ENCODE data around the gene GGT5. TPM values are rescaled to one million over a fixed set of nuclear protein-coding genes. Genes with fewer than 3 reads are reported as not detected.

The GGT5 gene
- total RNA-seq, 4 donors from 2014 or later = 8.8 to 29.9 (median 22.8) TPM

DNA sequence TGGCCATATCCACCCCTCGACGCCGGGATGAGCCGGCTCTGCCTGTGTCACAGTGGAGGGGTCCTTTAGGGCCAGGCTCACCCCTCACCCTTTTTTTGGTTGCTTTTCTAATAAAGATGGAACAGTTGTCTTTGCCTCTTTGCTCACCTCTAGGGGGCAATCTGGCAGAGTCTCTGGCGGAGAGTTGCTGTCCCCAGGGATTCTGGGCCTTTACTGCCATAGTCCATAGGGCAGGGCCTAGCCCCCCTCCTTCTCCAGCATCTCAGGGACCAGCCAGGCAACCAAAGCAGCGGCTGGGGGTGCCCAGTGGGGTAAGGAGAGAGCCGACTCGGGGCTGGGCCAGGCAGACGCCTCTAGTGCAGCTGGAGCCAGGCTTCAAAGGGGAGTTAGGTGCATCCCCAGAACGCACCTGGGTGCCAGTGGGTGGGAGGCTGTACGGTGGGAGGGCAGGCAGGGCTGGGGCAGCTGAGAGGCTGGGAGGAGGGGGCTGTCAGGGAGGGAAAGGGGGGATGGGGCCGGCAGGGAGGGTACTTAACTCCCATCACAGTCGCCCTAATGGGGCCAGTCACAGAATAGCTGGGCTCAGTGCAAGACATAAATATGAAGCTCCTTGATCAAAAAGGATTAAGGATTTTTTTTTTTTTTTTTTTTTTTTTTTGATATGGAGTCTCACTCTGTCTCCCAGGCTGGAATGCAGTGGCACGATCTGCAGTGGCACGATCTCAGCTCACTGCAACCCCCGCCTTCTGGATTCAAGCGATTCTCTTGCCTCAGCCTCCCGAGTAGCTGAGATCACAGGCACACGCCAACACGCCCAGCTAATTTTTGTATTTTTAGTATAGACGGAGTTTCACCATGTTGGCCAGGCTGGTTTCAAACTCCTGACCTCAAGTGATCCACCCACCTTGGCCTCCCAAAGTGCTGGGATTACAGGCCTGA lies 66.1 kb downstream of the GGT5 start:
- no peak for TF ChIP-seq POLR2A (IDR thresholded peaks at IDR 0.05)
- TF ChIP-seq, protein P1, sequence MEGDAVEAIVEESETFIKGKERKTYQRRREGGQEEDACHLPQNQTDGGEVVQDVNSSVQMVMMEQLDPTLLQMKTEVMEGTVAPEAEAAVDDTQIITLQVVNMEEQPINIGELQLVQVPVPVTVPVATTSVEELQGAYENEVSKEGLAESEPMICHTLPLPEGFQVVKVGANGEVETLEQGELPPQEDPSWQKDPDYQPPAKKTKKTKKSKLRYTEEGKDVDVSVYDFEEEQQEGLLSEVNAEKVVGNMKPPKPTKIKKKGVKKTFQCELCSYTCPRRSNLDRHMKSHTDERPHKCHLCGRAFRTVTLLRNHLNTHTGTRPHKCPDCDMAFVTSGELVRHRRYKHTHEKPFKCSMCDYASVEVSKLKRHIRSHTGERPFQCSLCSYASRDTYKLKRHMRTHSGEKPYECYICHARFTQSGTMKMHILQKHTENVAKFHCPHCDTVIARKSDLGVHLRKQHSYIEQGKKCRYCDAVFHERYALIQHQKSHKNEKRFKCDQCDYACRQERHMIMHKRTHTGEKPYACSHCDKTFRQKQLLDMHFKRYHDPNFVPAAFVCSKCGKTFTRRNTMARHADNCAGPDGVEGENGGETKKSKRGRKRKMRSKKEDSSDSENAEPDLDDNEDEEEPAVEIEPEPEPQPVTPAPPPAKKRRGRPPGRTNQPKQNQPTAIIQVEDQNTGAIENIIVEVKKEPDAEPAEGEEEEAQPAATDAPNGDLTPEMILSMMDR (IDR thresholded peaks at IDR 0.05 in 4 of 5, conservative IDR thresholded peaks at IDR 0.05 in 1 of 5) = no peak
- no peaks in the 10 kb centered on the region for H3K36me3 ChIP-seq
- no peak overlapping the region for H3K27ac ChIP-seq
- intact Hi-C loops (cut with DNase I; ENCODE audit: low total_unique reads) (loop anchor here (5.0 kb wide), 1 partner anchor 221 kb away; no protein-coding TSS in a partner anchor), in situ Hi-C loops (cut with MboI; ENCODE audit: low sequenced_read_pairs in 4 of 4) (loop anchor here in 1 of 4 donors (10.0 kb wide), 1 partner anchor 74 kb away; no protein-coding TSS in a partner anchor)
- H3K9me3 ChIP-seq = no peaks in the 10 kb centered on the region
- ATAC-seq = no peak
- H3K4me3 ChIP-seq = no peak overlapping the region
- H3K4me1 ChIP-seq = peaks cover 5 to 8% of the 10 kb centered on the region in 2 donors
- DNase-seq = no peak
- no peaks in the 10 kb centered on the region for H3K27me3 ChIP-seq

DNA sequence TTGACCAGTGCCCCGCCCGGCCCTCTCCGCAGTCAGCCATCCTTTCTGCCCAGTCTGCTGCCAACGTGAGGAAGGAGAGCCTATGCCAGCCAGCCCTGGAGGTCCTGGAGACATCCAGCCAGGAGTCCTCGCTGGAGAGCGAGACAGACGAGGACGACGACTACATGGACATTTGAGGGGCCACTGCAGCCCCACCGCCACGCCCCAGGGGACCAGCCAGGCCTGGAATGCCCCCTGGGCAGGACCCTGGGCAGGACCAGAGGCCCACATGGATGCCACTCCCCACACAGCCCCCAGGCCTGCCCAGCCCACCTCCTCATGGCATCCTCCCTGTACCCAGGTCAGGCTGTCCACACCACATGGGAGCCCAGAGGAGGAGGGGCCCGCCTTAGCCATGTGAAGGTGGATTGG lies 66.9 kb downstream of the GGT5 start:
- intact Hi-C loops (cut with DNase I; ENCODE audit: low total_unique reads) (loop anchor here (5.0 kb wide), 1 partner anchor 221 kb away; no protein-coding TSS in a partner anchor), in situ Hi-C loops (cut with MboI; ENCODE audit: low sequenced_read_pairs in 4 of 4) (loop anchor here in 1 of 4 donors (10.0 kb wide), 1 partner anchor 73 kb away; no protein-coding TSS in a partner anchor)
- Histone ChIP-seq H3K36me3 (no peaks in the 10 kb centered on the region), H3K27me3 (no peaks in the 10 kb centered on the region), H3K27ac (no peak overlapping the region), H3K9me3 (no peaks in the 10 kb centered on the region), H3K4me3 (no peak overlapping the region), H3K4me1 (peaks cover 5 to 8% of the 10 kb centered on the region in 2 donors)
- no peak for TF ChIP-seq POLR2A (IDR thresholded peaks at IDR 0.05)
- TF ChIP-seq, protein P1 (IDR thresholded peaks at IDR 0.05 in 4 of 5, conservative IDR thresholded peaks at IDR 0.05 in 1 of 5) = no peak
- no peak for ATAC-seq
- no peak for DNase-seq

DNA sequence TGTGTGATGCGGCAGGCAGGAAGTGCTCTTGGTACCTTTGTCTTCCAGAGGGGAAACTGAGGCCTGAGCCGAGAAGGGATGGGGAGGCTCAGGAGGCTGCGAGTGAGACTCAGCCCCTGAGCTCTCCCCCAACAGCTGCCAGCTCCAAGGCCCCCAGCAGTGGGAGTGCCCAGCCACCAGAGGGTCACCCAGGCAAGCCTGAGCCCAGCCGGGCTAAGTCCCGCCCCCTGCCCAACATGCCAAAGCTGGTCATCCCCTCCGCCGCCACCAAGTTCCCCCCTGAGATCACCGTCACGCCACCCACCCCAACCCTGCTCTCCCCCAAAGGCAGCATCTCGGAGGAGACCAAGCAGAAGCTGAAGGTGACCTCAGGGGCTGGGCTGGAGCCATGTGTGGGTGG lies 67.4 kb downstream of the GGT5 start:
- peaks cover 0 to 5% of the 10 kb centered on the region in 2 donors for H3K36me3 ChIP-seq
- in situ Hi-C loops (cut with MboI; ENCODE audit: low sequenced_read_pairs in 4 of 4) = loop anchor here in 1 of 4 donors (10.0 kb wide), 1 partner anchor 73 kb away; no protein-coding TSS in a partner anchor
- H3K27ac ChIP-seq = no peak overlapping the region
- H3K4me3 ChIP-seq = no peak overlapping the region
- H3K27me3 ChIP-seq = no peaks in the 10 kb centered on the region
- peaks cover 5 to 8% of the 10 kb centered on the region in 2 donors for H3K4me1 ChIP-seq
- intact Hi-C loops (cut with DNase I; ENCODE audit: low total_unique reads) = loop anchor here (5.0 kb wide), 1 partner anchor 220 kb away; no protein-coding TSS in a partner anchor
- H3K9me3 ChIP-seq = no peaks in the 10 kb centered on the region
- no peak for TF ChIP-seq POLR2A (IDR thresholded peaks at IDR 0.05)
- TF ChIP-seq, protein P1 (IDR thresholded peaks at IDR 0.05 in 4 of 5, conservative IDR thresholded peaks at IDR 0.05 in 1 of 5) = no peak
- no peak for DNase-seq
- no peak for ATAC-seq

DNA sequence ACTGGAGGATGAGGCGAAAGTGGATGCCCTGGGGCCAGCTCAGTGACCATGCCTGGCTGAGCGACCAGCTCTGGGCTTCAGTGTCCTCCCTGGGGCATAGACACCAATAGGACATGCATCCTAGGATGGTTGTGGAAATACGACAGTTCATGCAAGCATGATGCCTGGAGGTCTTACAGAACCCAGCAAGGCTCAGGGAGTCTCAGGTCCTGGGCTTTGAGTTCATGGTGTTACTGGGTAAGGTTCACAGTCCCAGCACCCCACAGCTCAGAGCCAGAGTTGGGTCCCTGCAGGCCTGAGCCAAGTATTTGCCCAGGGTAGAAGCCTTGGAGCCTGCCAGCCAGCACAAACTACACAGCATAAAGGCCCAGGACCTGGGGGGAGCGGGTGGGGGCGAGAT lies 67.8 kb downstream of the GGT5 start:
- Histone ChIP-seq H3K27ac (no peak overlapping the region), H3K36me3 (peaks cover 0 to 9% of the 10 kb centered on the region in 2 donors), H3K4me1 (peaks cover 5 to 8% of the 10 kb centered on the region in 2 donors), H3K27me3 (no peaks in the 10 kb centered on the region), H3K9me3 (no peaks in the 10 kb centered on the region), H3K4me3 (no peak overlapping the region)
- in situ Hi-C loops (cut with MboI; ENCODE audit: low sequenced_read_pairs in 4 of 4) (loop anchor here in 1 of 4 donors (10.0 kb wide), 1 partner anchor 72 kb away; no protein-coding TSS in a partner anchor), intact Hi-C loops (cut with DNase I; ENCODE audit: low total_unique reads) (loop anchor here (5.0 kb wide), 1 partner anchor 220 kb away; no protein-coding TSS in a partner anchor)
- DNase-seq = no peak
- ATAC-seq = no peak
- TF ChIP-seq POLR2A (IDR thresholded peaks at IDR 0.05) = no peak
- TF ChIP-seq, protein P1 (IDR thresholded peaks at IDR 0.05 in 4 of 5, conservative IDR thresholded peaks at IDR 0.05 in 1 of 5) = no peak
